ENCODE data around the gene IRF5. TPM values are rescaled to one million over a fixed set of nuclear protein-coding genes. Genes with fewer than 3 reads are reported as not detected.

The IRF5 gene
- total RNA-seq, 1 donor from 2014 or later, result 29.4 TPM

- intact Hi-C loops (cut with DNase I), result no loop called here
- Histone ChIP-seq H3K4me3 (no peak overlapping the region), H3K27ac (no peak overlapping the region), H3K9me3 (no peaks in the 10 kb centered on the region), H3K36me3 (no peaks in the 10 kb centered on the region), H3K27me3 (peaks cover 50% of the 10 kb centered on the region), H3K4me1 (peaks cover 7% of the 10 kb centered on the region)
- DNase-seq (peak; percentile 46), ATAC-seq (no peak)
- no peak for TF ChIP-seq CTCF (IDR thresholded peaks at IDR 0.05)
Observed at GRCh38 chr7:128906766-128907559, 30.8 kb upstream of the IRF5 start.

DNA sequence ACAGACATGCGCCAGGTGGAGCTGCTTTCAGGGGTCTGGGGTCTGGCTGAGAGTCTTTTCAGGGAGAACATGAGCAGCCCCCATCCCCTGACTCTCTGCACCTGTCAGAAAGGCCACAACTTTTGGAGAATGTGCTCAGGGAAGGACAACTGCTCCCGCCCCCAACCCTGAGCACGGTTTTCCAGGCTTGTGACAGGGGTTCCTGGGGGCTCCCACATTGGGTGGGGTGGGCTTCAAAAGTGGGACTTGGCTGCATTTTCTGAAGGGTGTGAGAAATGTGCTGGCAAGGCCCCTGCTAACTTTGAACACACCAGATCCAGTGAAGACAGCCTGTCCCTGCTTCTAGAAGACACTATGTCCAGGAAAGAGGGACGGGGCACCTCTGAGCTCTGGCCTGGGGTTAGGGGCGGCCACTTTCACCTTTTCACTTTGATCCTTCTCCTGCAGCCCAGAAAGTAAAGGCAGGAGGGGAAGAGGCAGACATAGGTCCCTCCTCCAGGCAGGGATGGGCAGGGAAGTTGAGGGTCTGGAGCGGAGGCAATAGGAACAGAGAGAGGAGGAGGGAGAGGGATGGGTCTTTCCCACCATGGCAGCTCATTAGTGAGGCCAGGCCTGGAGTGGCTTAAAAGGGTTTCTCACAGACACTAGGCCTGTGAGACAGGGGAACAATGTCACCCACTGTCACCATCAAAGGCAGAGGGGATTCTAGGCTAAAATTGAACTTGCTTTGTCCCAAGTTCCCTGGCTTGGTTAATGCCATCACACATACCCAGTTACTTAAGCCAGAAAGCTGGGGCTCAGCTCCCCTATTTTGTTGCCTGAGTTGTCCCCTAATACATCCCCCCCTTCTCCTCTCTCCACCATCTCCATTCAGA lies 28.7 kb upstream of the IRF5 start:
- intact Hi-C loops (cut with DNase I), result no loop called here
- H3K4me3 ChIP-seq, result no peak overlapping the region
- no peaks in the 10 kb centered on the region for H3K9me3 ChIP-seq
- no peak for TF ChIP-seq CTCF (IDR thresholded peaks at IDR 0.05)
- peaks cover 7% of the 10 kb centered on the region for H3K4me1 ChIP-seq
- no peak overlapping the region for H3K27ac ChIP-seq
- DNase-seq (peak; percentile 46), ATAC-seq (no peak)
- no peaks in the 10 kb centered on the region for H3K36me3 ChIP-seq
- H3K27me3 ChIP-seq, result peaks cover 52% of the 10 kb centered on the region

DNA sequence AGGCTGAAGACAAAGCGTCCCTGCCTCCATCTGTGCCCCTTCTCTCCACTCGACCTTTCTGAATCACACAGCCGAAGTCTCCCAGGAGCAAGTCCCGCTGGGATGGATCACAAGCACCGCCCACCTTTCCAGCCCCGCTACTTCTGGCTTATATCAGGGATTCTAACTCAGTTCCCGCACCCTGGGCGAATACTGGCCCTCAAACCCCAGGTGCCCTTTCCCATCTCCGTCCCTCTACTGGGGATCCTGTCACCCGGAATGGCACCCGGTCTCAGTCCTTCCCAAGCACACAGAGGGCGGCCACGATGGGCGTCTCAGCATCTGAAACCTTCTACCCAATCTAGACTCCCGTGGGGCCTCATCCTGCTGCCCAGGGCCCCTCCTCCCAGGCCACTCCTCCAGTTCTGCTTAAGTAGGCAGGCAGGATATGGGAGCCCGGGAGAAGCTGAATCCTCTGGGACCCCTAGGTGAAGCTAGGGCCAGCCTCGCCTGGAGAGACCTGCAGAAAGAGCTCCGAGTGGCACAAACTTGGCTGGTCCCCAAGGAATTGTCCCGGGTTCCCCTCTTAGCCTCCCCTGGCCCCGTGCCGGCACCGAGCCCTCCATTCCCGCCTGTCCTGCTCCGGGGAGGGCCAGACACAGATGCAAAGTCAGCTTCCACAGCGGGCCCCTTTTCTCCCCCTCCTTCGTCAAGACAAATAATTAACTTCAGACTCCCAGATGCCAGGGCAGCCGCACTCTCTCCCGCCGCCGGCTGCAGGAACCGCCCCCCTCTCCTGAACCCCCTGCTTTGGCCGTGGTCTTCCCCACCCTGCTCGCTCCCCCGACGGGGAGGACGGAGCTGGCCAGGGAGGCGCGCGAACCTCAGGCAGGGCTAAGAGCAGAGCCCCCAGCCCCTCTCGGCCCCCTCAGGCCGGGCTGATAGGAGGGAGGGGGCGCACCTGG lies 27.8 kb upstream of the IRF5 start:
- peak; percentile 61 for DNase-seq
- Histone ChIP-seq H3K36me3 (no peaks in the 10 kb centered on the region), H3K4me1 (peaks cover 7% of the 10 kb centered on the region), H3K9me3 (no peaks in the 10 kb centered on the region), H3K27me3 (peaks cover 61% of the 10 kb centered on the region), H3K27ac (no peak overlapping the region), H3K4me3 (no peak overlapping the region)
- intact Hi-C loops (cut with DNase I), result no loop called here
- no peak for ATAC-seq
- TF ChIP-seq CTCF (IDR thresholded peaks at IDR 0.05), result no peak

DNA sequence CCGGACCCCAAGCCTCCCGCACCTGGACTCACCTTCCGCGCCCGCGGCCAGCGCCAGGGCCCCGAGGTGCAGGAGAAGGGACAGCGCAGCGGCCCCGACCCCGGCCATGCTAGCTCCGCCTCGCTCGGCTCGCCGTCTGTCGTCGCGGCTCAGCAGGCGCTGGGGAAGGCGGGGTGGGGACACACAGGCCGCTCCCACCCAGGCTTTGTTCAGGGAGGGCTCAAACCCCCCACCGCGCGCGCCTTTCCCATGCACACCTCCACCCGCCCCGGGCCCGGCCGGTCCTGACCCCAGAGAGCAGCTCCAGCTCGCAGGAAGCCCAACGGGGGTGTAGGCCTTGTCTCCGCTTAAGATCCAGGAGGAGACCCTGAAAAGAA lies 27.2 kb upstream of the IRF5 start, which contains the start of gene KCP:
TSS of gene KCP (minus strand) at position 141 of the 377 bp plus-strand sequence. CDS start at position 108, 33 bp downstream.
- Histone ChIP-seq H3K9me3 (no peaks in the 10 kb centered on the region), H3K36me3 (no peaks in the 10 kb centered on the region), H3K27ac (no peak within 1 kb of the TSS), H3K4me3 (no peak within 1 kb of the TSS), H3K27me3 (peaks cover 68% of the 10 kb centered on the region), H3K4me1 (peaks cover 11% of the 10 kb centered on the region)
- DNase-seq (peak; percentile 60), ATAC-seq (no peak)
- no peak for TF ChIP-seq CTCF (IDR thresholded peaks at IDR 0.05)
- intact Hi-C loops (cut with DNase I), result no loop called here

DNA sequence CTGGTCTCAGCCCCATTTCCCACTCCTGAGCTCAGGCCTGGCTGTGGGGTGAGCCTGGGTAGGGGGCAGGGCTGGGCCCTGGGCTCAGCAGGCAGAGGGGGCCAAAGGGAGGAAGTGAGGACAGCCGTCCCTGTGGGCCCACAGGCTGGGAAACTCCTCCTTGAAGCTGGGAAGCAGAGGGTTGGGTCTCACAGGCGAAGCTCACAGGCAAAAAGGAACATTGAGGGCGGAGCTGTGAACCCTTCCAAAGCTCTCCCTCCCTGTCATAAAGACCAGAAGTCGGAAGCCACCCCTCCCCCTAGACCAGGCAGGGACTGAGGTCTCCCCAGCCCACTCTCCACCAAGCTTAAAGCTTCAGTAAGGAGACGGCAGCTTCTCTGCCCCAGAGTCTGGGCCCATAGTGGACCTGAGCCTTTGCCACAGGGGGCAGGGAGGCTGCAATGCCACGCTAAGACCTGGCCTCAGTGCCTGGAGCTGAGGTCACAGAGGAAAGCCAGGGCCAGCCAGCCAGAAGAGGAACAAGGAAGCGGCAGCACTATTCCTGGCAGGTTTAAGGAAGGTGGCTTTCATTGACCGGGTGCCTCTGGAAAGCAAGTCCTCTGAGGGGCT lies 26.2 kb upstream of the IRF5 start:
- peak; percentile 3 for ATAC-seq
- peaks cover 71% of the 10 kb centered on the region for H3K27me3 ChIP-seq
- no peak for TF ChIP-seq CTCF (IDR thresholded peaks at IDR 0.05)

More for the DNA sequence above, 26.2 kb upstream of the IRF5 start:
- Histone ChIP-seq H3K9me3 (no peaks in the 10 kb centered on the region), H3K4me1 (peaks cover 11% of the 10 kb centered on the region), H3K36me3 (no peaks in the 10 kb centered on the region), H3K27ac (no peak overlapping the region), H3K4me3 (no peak overlapping the region)
- intact Hi-C loops (cut with DNase I), result no loop called here
- peak; percentile 57 for DNase-seq

Data from upper lobe of right lung (tissue), 1 donor.